ENCODE data around the gene ACTL6B. TPM values are rescaled to one million over a fixed set of nuclear protein-coding genes. Genes with fewer than 3 reads are reported as not detected.

The ACTL6B gene
- total and polyA plus RNA-seq, 2 experiments from 2014 or later, result not detected

GRCh38 chr7:100675581-100676350 is 19.5 kb upstream of the ACTL6B start:
- Histone ChIP-seq H2AFZ (no peak overlapping the region), H3K4me1 (ENCODE audit: insufficient read depth) (peaks cover 20% of the 10 kb centered on the region), H3K9me2 (replicated peaks; ENCODE audit: insufficient read depth) (no peaks in the 10 kb centered on the region), H3K9me3 (ENCODE audit: low read depth) (no peaks in the 10 kb centered on the region), H3K79me2 (peaks cover 48% of the 10 kb centered on the region), H3K27me3 (no peaks in the 10 kb centered on the region), H3K36me3 (replicated peaks; ENCODE audit: insufficient read depth, low read depth) (no peaks in the 10 kb centered on the region), H3K4me3 (peak overlapping the region; percentile 96), H3K4me2 (peak overlapping the region; percentile 98), H4K20me1 (ENCODE audit: insufficient read depth, poor library complexity, severe bottlenecking) (peaks cover 55% of the 10 kb centered on the region), H3K27ac (peak overlapping the region; percentile 90)
- 12% methylated on average over 28 of the region's 59 CpGs for WGBS (ENCODE audit: low lambda C conversion rate, missing lambda C conversion rate)
- TF ChIP-seq EZH2phosphoT487 (IDR thresholded peaks at IDR 0.05; ENCODE audit: low read depth, severe bottlenecking, unreplicated experiment) (no peak), EZH2 (IDR thresholded peaks at IDR 0.05; ENCODE audit: borderline replicate concordance) (no peak), CTCF (IDR thresholded peaks at IDR 0.05; ENCODE audit: poor library complexity) (no peak)
- peak; percentile 79 for DNase-seq (ENCODE audit: low spot score)

GRCh38 chr7:100675105-100675451 is 18.8 kb upstream of the ACTL6B start:
- H3K79me2 ChIP-seq, result peaks cover 48% of the 10 kb centered on the region
- no peak for TF ChIP-seq EZH2phosphoT487 (IDR thresholded peaks at IDR 0.05; ENCODE audit: low read depth, severe bottlenecking, unreplicated experiment)
- no peak for TF ChIP-seq CTCF (IDR thresholded peaks at IDR 0.05; ENCODE audit: poor library complexity)
- no peak for TF ChIP-seq EZH2 (IDR thresholded peaks at IDR 0.05; ENCODE audit: borderline replicate concordance)
- no peaks in the 10 kb centered on the region for H3K27me3 ChIP-seq
- H3K27ac ChIP-seq, result peak overlapping the region; percentile 90
- H4K20me1 ChIP-seq (ENCODE audit: insufficient read depth, poor library complexity, severe bottlenecking), result peaks cover 49% of the 10 kb centered on the region
- no peak overlapping the region for H2AFZ ChIP-seq
- H3K36me3 ChIP-seq (replicated peaks; ENCODE audit: insufficient read depth, low read depth), result no peaks in the 10 kb centered on the region
- H3K4me2 ChIP-seq, result peak overlapping the region; percentile 98
- H3K9me3 ChIP-seq (ENCODE audit: low read depth), result no peaks in the 10 kb centered on the region
- peaks cover 20% of the 10 kb centered on the region for H3K4me1 ChIP-seq (ENCODE audit: insufficient read depth)
- H3K9me2 ChIP-seq (replicated peaks; ENCODE audit: insufficient read depth), result no peaks in the 10 kb centered on the region
- DNase-seq (ENCODE audit: low spot score), result peak; percentile 60
- peak overlapping the region; percentile 96 for H3K4me3 ChIP-seq
- WGBS (ENCODE audit: low lambda C conversion rate, missing lambda C conversion rate), result 0% methylated on average over 42 of the region's 46 CpGs

- Histone ChIP-seq H2AFZ (peak overlapping the region; percentile 47), H4K20me1 (ENCODE audit: insufficient read depth, poor library complexity, severe bottlenecking) (peaks cover 47% of the 10 kb centered on the region)
- DNase-seq (ENCODE audit: low spot score), result peak; percentile 49
Observed at GRCh38 chr7:100674411-100675104, 18.3 kb upstream of the ACTL6B start.

More at GRCh38 chr7:100674411-100675104, 18.3 kb upstream of the ACTL6B start:
- peak overlapping the region; percentile 90 for H3K27ac ChIP-seq
- no peaks in the 10 kb centered on the region for H3K9me2 ChIP-seq (replicated peaks; ENCODE audit: insufficient read depth)
- H3K79me2 ChIP-seq, result peaks cover 48% of the 10 kb centered on the region
- H3K36me3 ChIP-seq (replicated peaks; ENCODE audit: insufficient read depth, low read depth), result no peaks in the 10 kb centered on the region
- peak overlapping the region; percentile 98 for H3K4me2 ChIP-seq
- H3K9me3 ChIP-seq (ENCODE audit: low read depth), result no peaks in the 10 kb centered on the region
- H3K27me3 ChIP-seq, result no peaks in the 10 kb centered on the region
- peaks cover 20% of the 10 kb centered on the region for H3K4me1 ChIP-seq (ENCODE audit: insufficient read depth)
- H3K4me3 ChIP-seq, result peak overlapping the region; percentile 96
- WGBS (ENCODE audit: low lambda C conversion rate, missing lambda C conversion rate), result 2% methylated on average over 29 of the region's 43 CpGs
- TF ChIP-seq EZH2 (IDR thresholded peaks at IDR 0.05; ENCODE audit: borderline replicate concordance), result no peak
- TF ChIP-seq CTCF (IDR thresholded peaks at IDR 0.05; ENCODE audit: poor library complexity), result no peak
- TF ChIP-seq EZH2phosphoT487 (IDR thresholded peaks at IDR 0.05; ENCODE audit: low read depth, severe bottlenecking, unreplicated experiment), result no peak

Data from hepatocyte (in vitro differentiated cells).